HepG2 (cell line): ENCODE results near the gene DNAJA1. TPM values are rescaled to one million over a fixed set of nuclear protein-coding genes. Genes with fewer than 3 reads are reported as not detected.

Experiments
- DR1 ChIP-seq: sonication (generic); formaldehyde crosslinking; IDR thresholded peaks from 2 replicates; pipeline ENCODE4 v1.8.0; 2021; ENCODE audit warnings: mild to moderate bottlenecking, missing genetic modification reagents, inconsistent platforms
- HINFP ChIP-seq: sonication (generic); formaldehyde crosslinking; IDR thresholded peaks from 2 replicates; pipeline ENCODE4 v1.4.0; 2020; ENCODE audit warnings: low read depth, mild to moderate bottlenecking, missing genetic modification reagents
- HMGXB4 ChIP-seq, 2 experiments: sonication (generic) in 1 of 2; formaldehyde crosslinking in 1 of 2; IDR thresholded peaks; 2 replicates each; pipeline versions ENCODE4 v1.4.0 to v1.6.1; 2018 to 2020; ENCODE audit warnings: missing genetic modification reagents in 2 of 2, borderline replicate concordance in 1 of 2, low read depth in 1 of 2, mild to moderate bottlenecking in 1 of 2, missing biosample characterization in 1 of 2
- MEIS2 ChIP-seq: sonication (generic); formaldehyde crosslinking; IDR thresholded peaks from 2 replicates; pipeline ENCODE4 v1.9.0; 2021; ENCODE audit warnings: mild to moderate bottlenecking, missing genetic modification reagents
- PAXIP1 ChIP-seq: sonication (generic); formaldehyde crosslinking; conservative IDR thresholded peaks from 2 replicates; pipeline ENCODE4 v1.4.0; 2020; ENCODE audit warnings: mild to moderate bottlenecking, missing genetic modification reagents, moderate library complexity
- PPARG ChIP-seq: conservative IDR thresholded peaks from 2 replicates; pipeline ENCODE4 v1.6.1; 2016; ENCODE audit warnings: missing biosample characterization, missing genetic modification reagents
- REXO4 ChIP-seq: sonication (generic); formaldehyde crosslinking; IDR thresholded peaks from 2 replicates; pipeline ENCODE4 v1.8.0; 2022; ENCODE audit warnings: missing genetic modification reagents, mild to moderate bottlenecking, borderline replicate concordance
- TARDBP ChIP-seq: sonication (generic); formaldehyde crosslinking; IDR thresholded peaks from 2 replicates; pipeline ENCODE4 v1.8.0; 2022; ENCODE audit warnings: mild to moderate bottlenecking, missing genetic modification reagents
- TBL1XR1 ChIP-seq: fragments of 150-350 bp; IDR thresholded peaks from 2 replicates; pipeline ENCODE4 v1.6.1; 2014; ENCODE audit warnings: borderline replicate concordance, low read length; ENCODE audit not compliant: partially characterized antibody
- TEAD2 ChIP-seq: sonication (generic); formaldehyde crosslinking; IDR thresholded peaks from 2 replicates; pipeline ENCODE4 v1.9.0; 2021; ENCODE audit warnings: missing genetic modification reagents
- UBTF ChIP-seq: sonication (generic); formaldehyde crosslinking; IDR thresholded peaks from 2 replicates; pipeline ENCODE4 v1.4.0; 2020; ENCODE audit warnings: mild to moderate bottlenecking, missing genetic modification reagents
- YY1 ChIP-seq: IDR thresholded peaks from 2 replicates; pipeline ENCODE4 v1.6.1; 2011; ENCODE audit warnings: low read length, low read depth, moderate library complexity, mild to moderate bottlenecking; ENCODE audit not compliant: insufficient read depth, insufficient replicate concordance
- ZHX1 ChIP-seq: sonication (generic); formaldehyde crosslinking; IDR thresholded peaks from 2 replicates; pipeline ENCODE4 v1.8.1; 2022; ENCODE audit warnings: low read depth, mild to moderate bottlenecking, missing genetic modification reagents
- ZNF274 ChIP-seq: sonication (generic); formaldehyde crosslinking; IDR thresholded peaks from 2 replicates; pipeline ENCODE4 v1.5.1; 2020; ENCODE audit warnings: mild to moderate bottlenecking, missing genetic modification reagents
- ZNF331 ChIP-seq: sonication (generic); formaldehyde crosslinking; IDR thresholded peaks from 2 replicates; pipeline ENCODE4 v1.4.0; 2020; ENCODE audit warnings: missing genetic modification reagents
- ZNF383 ChIP-seq: sonication (generic); formaldehyde crosslinking; IDR thresholded peaks from 2 replicates; pipeline ENCODE4 v1.4.0; 2020; ENCODE audit warnings: missing genetic modification reagents, mild to moderate bottlenecking, borderline replicate concordance
- polyA plus RNA-seq, 8 experiments: library from polyadenylated mRNA; depleted of rRNA in 3 of 8; stranded (reverse) in 7 of 8; unstranded in 1 of 8; fragments of >200 nt; fragmentation: Illumina TruSeq in 4 of 8; extraction: Trizol in 4 of 8; gene quantifications; 2 replicates each; pipeline versions ENCODE4 v1.2.1 to v1.2.3, GENCODE V29; 2011 to 2016; ENCODE audit warnings: low read depth in 4 of 8, missing spikeins in 1 of 8, mixed read lengths in 1 of 8; ENCODE audit not compliant: insufficient read depth in 1 of 8
- total RNA-seq, 5 experiments: library from RNA; depleted of rRNA; stranded (reverse); fragments of >200 nt; fragmentation: Illumina TruSeq; extraction: Trizol; gene quantifications; 2 replicates each; pipeline ENCODE4 v1.2.3, GENCODE V29; 2016; ENCODE audit warnings: low read depth in 1 of 5

The DNAJA1 gene
- total and polyA plus RNA-seq, 2 of the 13 experiments (the other 11 are each of a cell fraction or from before 2014, with no cell fraction given), result 95.9 to 306 TPM

GRCh38 chr9:33024966-33025571, at the start of gene DNAJA1 (continued):
- 0 out of 2 replicates have a peak, but pooled peaks have one; percentile 60 for TF ChIP-seq ZNF274 (CRISPR knock-in tag)
- TF ChIP-seq MEIS2 (CRISPR knock-in tag), result peak; percentile 71; the same call in 1 of the 2 replicates
- TF ChIP-seq YY1, result peak; percentile 67
- TF ChIP-seq TARDBP (CRISPR knock-in tag), result peak; percentile 78
- TF ChIP-seq HMGXB4 (CRISPR knock-in tag; IDR thresholded peaks at IDR 0.05; ENCODE audit: borderline replicate concordance in 1 of 2, low read depth in 1 of 2), result peak; percentile 67 to 71; a peak in 3 of 4 replicates
- TF ChIP-seq TBL1XR1, result no peak
- TF ChIP-seq HINFP (CRISPR knock-in tag), result peak; percentile 45
- TF ChIP-seq TEAD2, result no peak
- TF ChIP-seq ZNF383 (CRISPR knock-in tag), result peak; percentile 72; the same call in 1 of the 2 replicates
- peak; percentile 40 for TF ChIP-seq PAXIP1 (CRISPR knock-in tag)
- TF ChIP-seq PPARG (CRISPR knock-in tag), result peak; percentile 61; the same call in 1 of the 2 replicates
- TF ChIP-seq DR1 (CRISPR knock-in tag), result peak; percentile 99
- peak; percentile 68 for TF ChIP-seq UBTF
- peak; percentile 76; the same call in 1 of the 2 replicates for TF ChIP-seq REXO4
- TF ChIP-seq ZHX1 (CRISPR knock-in tag), result peak; percentile 45
- peak; percentile 65; the same call in 1 of the 2 replicates for TF ChIP-seq ZNF331
